Loucy (cell line): Measurements from ENCODE around the gene HLA-DQA2.
A peak's percentile ranks its signal among the peaks of the same experiment; 100 is the strongest.

Experiments
- H2AFZ ChIP-seq: fragments of 200-600 bp; sonication (generic); 2 replicates; pipeline ENCODE4 v1.6.0; 2016; ENCODE audit warnings: antibody characterized with exemption, mild to moderate bottlenecking, low read length, moderate library complexity
- H3F3A ChIP-seq: fragments of 200-600 bp; 2 replicates; pipeline ENCODE4 v1.6.0; 2016; ENCODE audit warnings: antibody characterized with exemption, low read depth, mild to moderate bottlenecking
- H3K27me3 ChIP-seq: fragments of 200-600 bp; sonication (generic); 2 replicates; pipeline ENCODE4 v1.6.1; 2014; ENCODE audit warnings: low read length, mild to moderate bottlenecking; ENCODE audit not compliant: insufficient read depth, poor library complexity, severe bottlenecking
- H3K36me3 ChIP-seq: fragments of 200-600 bp; sonication (generic); 2 replicates; pipeline ENCODE4 v1.6.1; 2016; ENCODE audit warnings: low read length; ENCODE audit not compliant: insufficient read depth
- H3K4me1 ChIP-seq: fragments of 200-600 bp; sonication (generic); 2 replicates; pipeline ENCODE4 v1.5.1; 2014; ENCODE audit warnings: low read length, mild to moderate bottlenecking; ENCODE audit not compliant: insufficient read depth, poor library complexity, severe bottlenecking
- H3K4me2 ChIP-seq: fragments of 200-600 bp; sonication (generic); 2 replicates; pipeline ENCODE4 v1.6.0; 2014; ENCODE audit warnings: antibody characterized with exemption, low read length, low read depth, mild to moderate bottlenecking; ENCODE audit not compliant: poor library complexity, severe bottlenecking
- H3K4me3 ChIP-seq: fragments of 200-600 bp; sonication (generic); 2 replicates; pipeline ENCODE4 v1.5.1; 2014; ENCODE audit warnings: low read length, mild to moderate bottlenecking, mixed read lengths; ENCODE audit not compliant: poor library complexity, severe bottlenecking
- H3K79me2 ChIP-seq: fragments of 200-600 bp; sonication (generic); 2 replicates; pipeline ENCODE4 v1.6.1; 2014; ENCODE audit warnings: low read length; ENCODE audit not compliant: insufficient read depth
- H3K9ac ChIP-seq: fragments of 200-600 bp; sonication (generic); 2 replicates; pipeline ENCODE4 v1.6.0; 2014; ENCODE audit warnings: mild to moderate bottlenecking, low read depth, low read length, moderate library complexity; ENCODE audit not compliant: poor library complexity, severe bottlenecking
- H3K9me2 ChIP-seq: fragments of 200-600 bp; sonication (generic); replicated peaks from 2 replicates; pipeline ENCODE4 v1.6.1; 2016; ENCODE audit warnings: low read depth, low read length, mixed read lengths
- H3K9me3 ChIP-seq: fragments of 200-600 bp; sonication (generic); 2 replicates; pipeline ENCODE4 v1.6.1; 2014; ENCODE audit warnings: mild to moderate bottlenecking, antibody characterized with exemption, low read length, low read depth; ENCODE audit not compliant: insufficient read depth
- H4K20me1 ChIP-seq: fragments of 200-600 bp; sonication (generic); 2 replicates; pipeline ENCODE4 v1.6.0; 2014; ENCODE audit warnings: antibody characterized with exemption, low read length, mild to moderate bottlenecking; ENCODE audit not compliant: insufficient read depth, poor library complexity, severe bottlenecking
- CTCF ChIP-seq: fragments of 200-600 bp; sonication (generic); conservative IDR thresholded peaks from 2 replicates; pipeline ENCODE4 v1.5.1; 2014; ENCODE audit warnings: mild to moderate bottlenecking, antibody characterized with exemption, low read length
- EZH2phosphoT487 ChIP-seq: fragments of 200-600 bp; IDR thresholded peaks from 2 replicates; pipeline ENCODE4 v1.6.1; 2018; ENCODE audit warnings: antibody characterized with exemption, mild to moderate bottlenecking, moderate library complexity, borderline replicate concordance

The HLA-DQA2 gene

GRCh38 chr6:32741031-32741960, at the start of gene HLA-DQA2:
Gene HLA-DQA2 (plus strand): TSS chr6:32741391. CDS start chr6:32741444, 53 bp downstream.
- H3F3A ChIP-seq = no peaks in the 10 kb centered on the region
- H3K9ac ChIP-seq = no peak within 1 kb of the TSS
- H3K9me2 ChIP-seq = no peaks in the 10 kb centered on the region
- H4K20me1 ChIP-seq = no peaks in the 10 kb centered on the region
- H3K36me3 ChIP-seq = no peaks in the 10 kb centered on the region
- TF ChIP-seq EZH2phosphoT487 (no peak), CTCF (no peak)
- no peak within 1 kb of the TSS for H3K4me3 ChIP-seq
- no peaks in the 10 kb centered on the region for H3K27me3 ChIP-seq
- no peak within 1 kb of the TSS for H3K4me2 ChIP-seq
- H2AFZ ChIP-seq = no peak within 1 kb of the TSS
- no peaks in the 10 kb centered on the region for H3K4me1 ChIP-seq
- H3K9me3 ChIP-seq = no peaks in the 10 kb centered on the region
- no peaks in the 10 kb centered on the region for H3K79me2 ChIP-seq

DNA sequence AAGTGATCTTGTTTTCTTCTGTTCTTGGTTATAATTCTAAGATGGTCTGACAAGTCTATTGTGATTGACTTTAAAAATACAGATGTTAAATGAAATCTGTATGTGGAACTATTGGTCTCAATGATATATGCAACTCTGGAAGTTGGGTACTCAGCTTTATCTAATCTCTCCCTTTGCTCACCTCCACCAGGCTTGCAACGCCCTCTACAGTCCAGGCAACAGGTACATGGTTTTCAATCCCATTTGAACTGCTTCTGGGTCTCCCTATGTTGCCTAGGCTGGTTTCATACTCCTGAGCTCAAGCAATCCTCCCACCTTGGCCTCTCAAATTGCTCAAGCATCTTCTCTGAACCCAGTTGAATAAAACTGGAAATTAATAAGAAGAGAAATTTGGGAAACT, 49.2 kb upstream of the HLA-DQA2 start:
- TF ChIP-seq CTCF (peak; percentile 89), EZH2phosphoT487 (no peak)
- Histone ChIP-seq H3K4me2 (no peak overlapping the region), H3K27me3 (no peaks in the 10 kb centered on the region), H2AFZ (no peak overlapping the region), H3K79me2 (no peaks in the 10 kb centered on the region), H3K4me3 (no peak overlapping the region), H3K36me3 (no peaks in the 10 kb centered on the region), H3K9ac (no peak overlapping the region), H3K4me1 (no peaks in the 10 kb centered on the region), H3K9me2 (no peaks in the 10 kb centered on the region), H3K9me3 (no peaks in the 10 kb centered on the region), H3F3A (no peaks in the 10 kb centered on the region), H4K20me1 (no peaks in the 10 kb centered on the region)

DNA sequence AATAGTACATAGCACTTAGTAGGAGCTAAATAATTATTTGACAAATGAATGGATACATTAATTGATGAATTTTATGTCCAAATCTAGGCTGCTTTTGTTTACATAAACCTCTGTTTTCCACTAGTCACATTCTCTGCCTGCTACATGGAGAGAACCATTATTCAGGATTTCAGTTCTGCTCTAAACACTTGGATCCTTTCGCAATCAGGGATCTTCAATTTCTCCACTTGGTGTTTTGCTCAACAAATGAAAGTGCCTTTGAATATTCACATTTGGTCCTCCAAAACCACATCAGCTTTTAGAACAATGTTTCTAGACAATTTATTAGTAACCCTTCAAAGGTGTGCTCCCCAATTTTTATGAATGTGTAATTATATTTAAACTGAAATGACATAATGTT, 44.2 kb upstream of the HLA-DQA2 start:
- Histone ChIP-seq H2AFZ (no peak overlapping the region), H3K36me3 (no peaks in the 10 kb centered on the region), H3K9me2 (no peaks in the 10 kb centered on the region), H3K4me2 (no peak overlapping the region), H3K27me3 (no peaks in the 10 kb centered on the region), H3K9ac (no peak overlapping the region), H3F3A (no peaks in the 10 kb centered on the region), H3K9me3 (no peaks in the 10 kb centered on the region), H3K4me3 (no peak overlapping the region), H3K4me1 (no peaks in the 10 kb centered on the region), H4K20me1 (no peaks in the 10 kb centered on the region), H3K79me2 (no peaks in the 10 kb centered on the region)
- TF ChIP-seq EZH2phosphoT487 (no peak), CTCF (no peak)
